Measurements from ENCODE around the gene SUPT20HL1.
"Not testable (repeated sequence)": the region's sequence is repeated elsewhere in the genome, so short reads cannot be mapped to it uniquely, and the experiment has no call there.

SUPT20HL1 gene

GRCh38 chrX:24378706-24379105 is 18.3 kb downstream of the SUPT20HL1 start:
- Histone ChIP-seq H3K27ac (ENCODE audit: poor library complexity, severe bottlenecking) (no peak overlapping the region), H3K27me3 (ENCODE audit: insufficient read depth, poor library complexity, severe bottlenecking) (no peaks in the 10 kb centered on the region), H3K9me3 (ENCODE audit: severe bottlenecking) (no peaks in the 10 kb centered on the region), H3K36me3 (ENCODE audit: low read depth) (no peaks in the 10 kb centered on the region), H3K4me3 (ENCODE audit: severe bottlenecking) (no peak overlapping the region), H3K4me1 (ENCODE audit: insufficient read depth, poor library complexity, severe bottlenecking) (no peaks in the 10 kb centered on the region)
- DNase-seq (ENCODE audit: low spot score) (no peak), ATAC-seq (ENCODE audit: low read depth) (no peak)
- no peak for TF ChIP-seq CTCF (IDR thresholded peaks at IDR 0.05; ENCODE audit: poor library complexity, severe bottlenecking)

- ATAC-seq (ENCODE audit: low read depth) (no peak), DNase-seq (ENCODE audit: low spot score) (no peak)
- TF ChIP-seq CTCF (IDR thresholded peaks at IDR 0.05; ENCODE audit: poor library complexity, severe bottlenecking) = no peak
- Histone ChIP-seq H3K9me3 (ENCODE audit: severe bottlenecking) (no peaks in the 10 kb centered on the region), H3K27me3 (ENCODE audit: insufficient read depth, poor library complexity, severe bottlenecking) (no peaks in the 10 kb centered on the region), H3K36me3 (ENCODE audit: low read depth) (no peaks in the 10 kb centered on the region), H3K4me3 (ENCODE audit: severe bottlenecking) (no peak overlapping the region), H3K27ac (ENCODE audit: poor library complexity, severe bottlenecking) (no peak overlapping the region), H3K4me1 (ENCODE audit: insufficient read depth, poor library complexity, severe bottlenecking) (no peaks in the 10 kb centered on the region)
Measured at GRCh38 chrX:24380262-24381187, 20.1 kb downstream of the SUPT20HL1 start.

GRCh38 chrX:24382315-24382714 is 21.9 kb downstream of the SUPT20HL1 start:
- not testable (repeated sequence) for H3K4me1 ChIP-seq (ENCODE audit: insufficient read depth, poor library complexity, severe bottlenecking); H3K9me3 ChIP-seq (ENCODE audit: severe bottlenecking); ATAC-seq (ENCODE audit: low read depth); H3K36me3 ChIP-seq (ENCODE audit: low read depth); H3K4me3 ChIP-seq (ENCODE audit: severe bottlenecking); DNase-seq (ENCODE audit: low spot score); H3K27me3 ChIP-seq (ENCODE audit: insufficient read depth, poor library complexity, severe bottlenecking); H3K27ac ChIP-seq (ENCODE audit: poor library complexity, severe bottlenecking)

- TF ChIP-seq CTCF (IDR thresholded peaks at IDR 0.05; ENCODE audit: poor library complexity, severe bottlenecking) = no peak
- H3K27ac ChIP-seq (ENCODE audit: poor library complexity, severe bottlenecking) = no peak overlapping the region
- no peak overlapping the region for H3K4me3 ChIP-seq (ENCODE audit: severe bottlenecking)
- no peaks in the 10 kb centered on the region for H3K36me3 ChIP-seq (ENCODE audit: low read depth)
- H3K27me3 ChIP-seq (ENCODE audit: insufficient read depth, poor library complexity, severe bottlenecking) = no peaks in the 10 kb centered on the region
- H3K9me3 ChIP-seq (ENCODE audit: severe bottlenecking) = no peaks in the 10 kb centered on the region
- no peak for ATAC-seq (ENCODE audit: low read depth)
- no peak for DNase-seq (ENCODE audit: low spot score)
- no peaks in the 10 kb centered on the region for H3K4me1 ChIP-seq (ENCODE audit: insufficient read depth, poor library complexity, severe bottlenecking)
Measured at GRCh38 chrX:24387724-24388123, 27.3 kb downstream of the SUPT20HL1 start.

- no peak for ATAC-seq (ENCODE audit: low read depth)
- no peak overlapping the region for H3K4me3 ChIP-seq (ENCODE audit: severe bottlenecking)
Measured at GRCh38 chrX:24391389-24391788, 30.9 kb downstream of the SUPT20HL1 start.

More at GRCh38 chrX:24391389-24391788, 30.9 kb downstream of the SUPT20HL1 start:
- no peaks in the 10 kb centered on the region for H3K27me3 ChIP-seq (ENCODE audit: insufficient read depth, poor library complexity, severe bottlenecking)
- no peaks in the 10 kb centered on the region for H3K4me1 ChIP-seq (ENCODE audit: insufficient read depth, poor library complexity, severe bottlenecking)
- H3K27ac ChIP-seq (ENCODE audit: poor library complexity, severe bottlenecking) = no peak overlapping the region
- H3K36me3 ChIP-seq (ENCODE audit: low read depth) = no peaks in the 10 kb centered on the region
- no peaks in the 10 kb centered on the region for H3K9me3 ChIP-seq (ENCODE audit: severe bottlenecking)
- TF ChIP-seq CTCF (IDR thresholded peaks at IDR 0.05; ENCODE audit: poor library complexity, severe bottlenecking) = no peak
- DNase-seq (ENCODE audit: low spot score) = no peak
